Activated T-cell treated with anti-CD3 and anti-CD28 coated beads for 24 hours (primary cell): ENCODE measurements around the gene CD81.
"Not testable (repeated sequence)": the region's sequence is repeated elsewhere in the genome, so short reads cannot be mapped to it uniquely, and the experiment has no call there.

Experiments used
- DNase-seq: peaks from one replicate; pipeline ENCODE4 v3.0.0-alpha.2; 2020; ENCODE audit warnings: low read depth

CD81 gene, protein sequence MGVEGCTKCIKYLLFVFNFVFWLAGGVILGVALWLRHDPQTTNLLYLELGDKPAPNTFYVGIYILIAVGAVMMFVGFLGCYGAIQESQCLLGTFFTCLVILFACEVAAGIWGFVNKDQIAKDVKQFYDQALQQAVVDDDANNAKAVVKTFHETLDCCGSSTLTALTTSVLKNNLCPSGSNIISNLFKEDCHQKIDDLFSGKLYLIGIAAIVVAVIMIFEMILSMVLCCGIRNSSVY

DNA sequence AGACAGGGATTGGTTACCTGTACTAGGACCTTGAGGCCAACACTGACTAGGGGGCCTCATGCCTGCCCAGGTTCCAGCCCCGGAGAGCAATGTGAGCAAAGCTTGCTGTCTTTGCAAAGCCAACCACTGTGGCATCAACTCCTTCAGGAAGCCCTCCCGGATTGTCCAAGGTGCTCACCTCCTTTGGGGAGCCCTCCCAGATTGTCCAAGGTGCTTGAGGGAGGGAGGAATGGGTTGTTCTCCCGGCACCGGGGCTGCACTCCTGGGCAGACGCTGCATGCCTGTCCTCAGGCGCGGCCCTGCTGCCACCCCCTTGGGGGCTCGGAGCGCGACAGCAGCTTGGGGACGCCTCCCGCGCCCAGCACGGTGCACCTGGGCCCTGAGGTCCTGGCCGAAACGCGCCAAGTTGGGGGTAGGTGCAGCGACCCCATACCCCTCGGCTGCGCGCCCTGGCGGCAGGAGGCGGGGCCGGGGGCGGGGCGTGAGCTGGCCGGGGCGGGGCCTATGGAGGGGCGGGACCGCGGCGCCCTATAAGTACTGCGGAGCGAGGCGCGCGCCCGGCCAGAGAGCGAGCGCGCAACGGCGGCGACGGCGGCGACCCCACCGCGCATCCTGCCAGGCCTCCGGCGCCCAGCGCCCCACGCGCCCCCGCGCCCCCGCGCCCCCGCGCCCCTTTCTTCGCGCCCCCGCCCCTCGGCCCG, at the start of gene CD81:
CD81 (plus strand) TSS at position 560 of the 701 bp plus-strand sequence. CDS start 240 bp downstream, outside the sequence.
- DNase-seq: peak; percentile 53

DNA sequence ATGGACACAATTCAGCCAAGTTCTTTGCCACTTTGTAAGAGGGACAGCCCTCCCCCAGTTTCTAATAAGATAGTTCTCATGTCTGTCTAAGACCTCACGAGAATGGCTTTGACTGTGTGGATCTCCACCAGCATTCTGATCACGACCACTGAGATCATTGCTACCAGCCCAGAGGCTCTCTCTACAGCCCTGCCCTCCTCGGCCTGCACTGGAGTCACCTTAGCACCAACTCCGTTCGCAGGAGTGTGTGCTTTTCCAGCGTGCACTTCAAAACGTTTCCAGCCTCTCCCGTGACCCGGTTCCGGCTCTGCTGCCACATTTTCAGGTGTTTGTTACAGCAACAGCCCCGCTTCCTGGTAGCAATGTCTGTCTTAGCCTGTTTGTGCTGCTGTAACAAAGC, 49.1 kb upstream of the CD81 start:
- no peak for DNase-seq

DNA sequence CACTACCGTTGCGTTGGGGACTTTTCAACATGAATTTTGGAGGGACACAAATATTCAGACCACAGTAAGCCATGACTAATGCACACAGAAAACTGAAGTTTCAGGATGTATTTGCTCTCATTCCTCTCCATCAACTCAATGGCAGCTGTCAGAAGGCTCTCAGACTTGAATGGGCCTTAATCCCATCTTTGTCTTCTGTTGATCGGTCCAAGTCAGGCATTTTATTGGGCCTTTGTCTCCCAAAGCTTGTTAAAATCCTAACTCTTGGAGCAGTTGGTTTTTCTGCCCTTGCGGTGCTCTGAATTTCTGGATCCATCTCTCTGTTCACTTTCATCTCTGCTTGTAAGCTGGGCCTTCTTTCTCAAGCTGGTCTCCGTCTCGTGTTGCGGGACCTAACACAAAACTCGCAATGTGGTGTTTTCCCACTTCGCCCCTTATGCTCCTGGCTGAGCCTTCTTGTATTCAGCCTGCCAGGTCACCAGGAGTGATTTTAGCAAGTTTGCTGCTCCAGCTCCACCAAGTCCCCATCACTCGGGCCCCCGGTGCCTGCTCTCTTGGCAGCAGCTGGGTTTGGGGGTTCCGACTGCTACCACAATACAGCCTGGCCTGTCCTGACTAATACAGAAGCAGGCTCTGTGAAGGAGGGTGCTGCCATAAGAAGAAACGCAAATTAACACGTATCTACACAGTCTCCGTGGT, 48.3 kb upstream of the CD81 start:
- DNase-seq: no peak

DNA sequence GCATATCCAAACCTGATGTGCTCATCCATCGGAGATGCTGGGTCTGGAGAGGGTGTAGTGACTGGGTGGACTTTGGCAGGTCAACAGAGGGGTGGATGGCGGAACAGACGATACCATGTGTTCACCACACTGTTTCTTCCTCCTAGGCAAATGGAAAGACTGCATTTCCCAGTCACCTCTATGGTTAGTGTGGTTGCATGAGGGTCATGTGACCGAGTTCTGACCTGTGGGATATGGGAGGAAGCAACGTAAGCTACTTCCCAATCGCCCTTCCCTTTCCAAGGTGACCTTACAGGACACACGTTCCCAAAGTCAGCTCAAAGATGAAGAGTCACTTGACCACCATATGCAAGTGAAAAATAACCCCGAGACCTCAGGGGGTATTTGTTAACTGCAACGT, 47.6 kb upstream of the CD81 start:
- DNase-seq: no peak

DNA sequence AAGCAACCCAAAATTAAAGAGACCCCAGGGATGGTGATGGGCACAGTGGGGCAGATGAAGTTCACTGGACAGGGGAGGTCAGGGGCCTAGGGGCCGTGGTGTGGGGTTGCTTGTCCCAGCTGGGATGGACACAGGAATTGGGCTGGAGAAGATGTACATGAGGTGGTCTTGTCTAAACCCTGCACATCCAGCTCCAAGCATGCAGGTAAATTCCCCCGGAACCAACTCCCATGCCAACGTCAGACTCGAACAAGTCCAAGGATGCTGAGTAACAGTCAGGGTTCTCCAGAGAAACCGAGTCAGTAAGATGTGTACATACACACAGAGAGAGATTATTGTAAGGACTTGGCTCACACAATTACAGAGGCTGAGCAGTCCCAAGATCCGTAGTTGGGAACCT, 46.4 kb upstream of the CD81 start:
- no peak for DNase-seq

DNA sequence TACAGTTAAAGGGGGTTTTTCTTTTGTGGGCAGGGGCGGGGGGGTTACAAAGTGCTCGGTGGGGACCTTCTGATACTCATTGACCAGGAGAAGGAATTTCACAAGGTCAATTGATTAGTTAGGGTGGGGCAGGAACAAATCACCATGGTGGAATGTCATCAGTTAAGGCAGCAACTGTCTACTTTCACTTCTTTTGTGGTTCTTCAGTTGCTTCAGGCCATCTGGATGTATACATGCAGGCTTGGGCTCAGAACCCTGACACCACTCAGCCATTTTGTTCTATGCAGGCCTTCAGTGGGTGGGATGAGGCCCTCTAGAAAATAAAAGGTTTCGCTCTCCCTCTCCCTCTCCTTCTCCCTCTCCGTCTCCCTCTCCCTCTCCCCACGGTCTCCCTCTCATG, 45.7 kb upstream of the CD81 start:
- DNase-seq: no peak

DNA sequence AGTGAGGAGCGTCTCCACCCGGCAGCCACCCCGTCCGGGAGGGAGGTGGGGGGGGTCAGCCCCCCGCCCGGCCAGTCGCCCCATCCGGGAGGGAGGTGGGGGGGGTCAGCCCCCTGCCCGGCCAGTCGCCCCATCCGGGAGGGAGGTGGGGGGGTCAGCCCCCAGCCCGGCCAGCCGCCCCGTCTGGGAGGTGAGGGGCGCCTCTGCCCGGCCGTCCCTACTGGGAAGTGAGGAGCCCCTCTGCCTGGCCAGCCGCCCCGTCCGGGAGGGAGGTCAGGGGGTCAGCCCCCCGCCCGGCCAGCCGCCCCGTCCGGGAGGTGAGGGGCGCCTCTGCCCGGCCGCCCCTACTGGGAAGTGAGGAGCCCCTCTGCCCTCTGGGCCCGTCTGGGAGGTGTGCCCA, 44.5 kb upstream of the CD81 start:
- not testable (repeated sequence) for DNase-seq

DNA sequence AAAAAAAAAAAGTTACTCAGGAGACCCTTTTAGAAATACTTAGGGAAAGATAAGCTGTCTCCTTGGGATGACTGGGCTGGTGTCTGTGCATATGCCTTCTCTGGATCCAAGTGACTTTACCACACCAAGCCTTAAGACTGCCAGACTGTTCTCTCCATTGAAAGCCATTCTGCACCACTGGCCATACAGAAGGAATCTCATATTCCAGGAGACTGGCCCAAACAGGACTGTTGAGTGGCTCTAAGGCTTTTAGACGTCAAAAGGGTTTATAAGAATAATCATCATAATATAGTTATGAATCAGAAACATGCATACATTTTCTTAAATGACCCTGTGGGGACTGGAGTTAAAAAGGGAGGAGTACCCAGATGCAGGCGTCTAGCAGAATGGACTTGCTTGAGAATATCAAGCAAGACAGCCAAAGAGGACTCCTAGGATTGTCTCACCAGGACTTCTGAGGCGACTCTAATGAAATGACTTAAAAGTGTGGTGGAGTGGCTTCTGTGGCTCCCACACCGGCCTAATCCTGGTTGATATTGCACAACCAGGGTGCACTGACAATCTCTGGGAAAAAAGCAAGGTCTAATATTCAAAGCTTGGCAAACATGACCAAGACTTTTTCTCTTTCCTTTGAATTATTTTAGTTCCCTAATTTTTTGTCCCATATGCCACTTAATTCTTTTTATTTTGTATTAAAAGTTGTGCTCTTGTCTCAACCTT, 43.5 kb upstream of the CD81 start:
- not testable (repeated sequence) for DNase-seq

DNA sequence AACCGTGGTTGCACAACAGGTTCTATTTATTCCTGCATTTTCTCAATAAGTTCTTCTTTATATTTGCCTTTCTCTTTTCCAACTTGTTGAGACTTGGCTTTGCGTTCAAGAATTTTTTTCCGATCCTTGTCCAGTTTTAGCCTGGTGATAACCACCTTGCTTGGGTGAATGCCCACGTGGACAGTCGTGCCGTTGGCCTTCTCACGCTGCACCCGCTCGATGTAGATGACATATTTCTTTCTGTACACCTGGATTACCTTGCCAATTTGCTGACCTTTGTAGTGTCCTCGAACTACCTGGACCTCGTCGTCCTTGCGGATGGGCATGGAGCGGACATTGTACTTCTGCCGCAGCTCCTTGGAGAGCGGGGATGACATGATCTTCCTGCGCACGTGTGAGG, 41.8 kb upstream of the CD81 start:
- not testable (repeated sequence) for DNase-seq

DNA sequence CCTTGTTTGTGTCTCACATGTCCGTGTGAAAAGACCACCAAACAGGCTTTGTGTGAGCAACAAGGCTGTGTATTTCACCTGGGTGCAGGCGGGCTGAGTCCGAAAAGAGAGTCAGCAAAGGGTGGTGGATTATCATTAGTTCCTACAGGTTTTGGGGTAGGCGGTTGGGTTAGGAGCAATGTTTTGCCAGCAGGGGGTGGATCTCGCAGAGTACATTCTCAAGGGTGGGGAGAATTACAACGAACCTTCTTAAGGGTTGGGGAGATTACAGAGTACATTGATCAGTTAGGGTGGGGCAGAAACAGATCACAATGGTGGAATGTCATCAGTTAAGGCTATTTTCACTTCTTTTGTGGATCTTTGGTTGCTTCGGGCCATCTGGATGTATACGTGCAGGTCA, 38.4 kb upstream of the CD81 start:
- not testable (repeated sequence) for DNase-seq

DNA sequence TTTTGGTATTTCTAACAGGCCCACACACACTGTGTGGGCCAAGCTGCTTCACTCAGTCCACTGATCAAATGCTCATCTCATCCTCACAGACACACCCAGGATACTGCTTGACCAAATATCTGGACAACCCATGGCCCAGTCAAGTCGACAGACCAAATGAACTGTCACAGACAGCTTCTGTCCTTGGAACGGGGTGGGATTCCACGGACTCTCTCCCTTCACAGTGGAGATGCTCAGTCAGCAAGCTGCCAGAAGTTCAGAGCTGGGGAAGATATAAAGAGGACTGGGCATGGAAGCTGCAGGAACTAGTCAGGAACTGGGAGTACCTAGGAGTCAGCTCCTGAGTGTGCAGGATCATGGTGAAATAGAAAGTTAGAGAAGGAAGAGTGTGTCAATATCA, 34.6 kb upstream of the CD81 start:
- DNase-seq: no peak

DNA sequence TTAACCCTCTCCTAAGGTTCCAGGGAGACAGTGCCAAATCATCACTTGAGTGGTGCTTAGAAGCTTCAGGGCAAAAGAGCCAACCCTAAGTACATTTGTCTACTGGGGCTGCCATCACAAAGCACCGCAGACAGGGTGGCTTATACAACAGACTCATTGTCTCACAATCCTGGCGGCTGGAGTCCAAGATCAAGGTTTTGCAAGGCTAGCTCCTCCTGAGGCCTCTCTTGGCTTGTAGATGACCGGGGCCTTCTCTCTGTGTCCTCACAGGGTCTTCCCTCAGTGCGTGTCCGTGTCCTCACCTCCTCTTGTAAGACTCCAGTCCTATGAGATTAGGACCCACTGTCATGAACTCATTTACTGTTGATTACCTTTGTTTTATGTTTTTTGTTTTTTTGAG, 34.1 kb upstream of the CD81 start:
- DNase-seq: no peak

DNA sequence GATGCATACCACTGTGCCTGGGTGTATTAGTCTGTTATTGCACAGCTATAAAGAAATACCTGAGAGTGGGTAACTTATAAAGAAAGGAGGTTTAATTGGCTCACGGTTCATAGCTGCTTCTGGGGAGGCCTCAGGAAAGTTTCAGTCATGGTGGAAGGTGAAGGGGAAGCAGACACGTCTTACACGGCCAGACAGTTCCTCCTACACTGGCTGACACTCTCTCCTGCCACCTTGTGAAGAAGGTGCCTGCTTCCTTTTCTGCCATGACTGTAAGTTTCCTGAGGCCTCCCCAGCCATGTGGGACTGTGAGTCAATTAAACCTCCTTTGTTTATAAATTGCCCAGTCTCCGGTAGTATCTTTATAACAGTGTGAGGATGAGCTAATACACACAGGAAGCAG, 33.6 kb upstream of the CD81 start:
- DNase-seq: no peak

DNA sequence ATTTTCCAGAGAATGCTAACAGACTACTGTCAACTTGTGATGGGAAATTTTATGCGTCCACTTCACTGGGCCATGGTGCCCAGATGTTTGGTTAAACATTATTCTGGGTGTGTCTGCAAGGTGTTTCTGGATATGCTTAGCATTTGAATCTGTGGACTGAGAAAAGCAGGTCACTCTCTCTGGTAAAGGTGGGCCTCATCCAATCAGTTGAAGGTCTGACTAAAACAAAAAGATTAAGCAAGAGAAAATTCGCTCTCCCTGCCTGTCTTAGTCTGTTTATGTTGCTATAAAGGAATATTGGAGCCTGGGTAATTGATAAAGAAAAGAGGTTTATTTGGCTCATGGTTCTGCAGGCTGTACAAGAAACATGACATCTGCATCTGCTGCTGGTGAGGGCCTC, 32.1 kb upstream of the CD81 start:
- no peak for DNase-seq

DNA sequence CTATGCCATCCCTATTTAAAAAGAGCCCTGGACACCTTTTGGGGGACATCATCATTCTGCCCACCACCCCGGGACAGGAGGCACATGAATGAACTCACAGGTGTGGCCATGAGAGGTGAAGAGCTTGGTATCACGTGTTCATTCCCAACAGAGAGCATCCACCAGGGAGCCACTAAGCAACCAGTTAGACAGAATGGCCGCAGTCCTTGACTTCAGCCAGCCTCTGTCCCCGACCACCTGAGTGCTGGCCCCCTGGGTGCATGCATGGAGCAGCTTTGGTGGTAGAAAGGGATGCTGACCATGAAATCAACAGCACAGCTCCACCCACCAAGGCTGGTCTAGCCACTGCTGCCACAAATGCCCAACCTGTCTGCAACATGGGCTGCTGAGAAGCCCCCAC, 31.1 kb upstream of the CD81 start:
- no peak for DNase-seq

DNA sequence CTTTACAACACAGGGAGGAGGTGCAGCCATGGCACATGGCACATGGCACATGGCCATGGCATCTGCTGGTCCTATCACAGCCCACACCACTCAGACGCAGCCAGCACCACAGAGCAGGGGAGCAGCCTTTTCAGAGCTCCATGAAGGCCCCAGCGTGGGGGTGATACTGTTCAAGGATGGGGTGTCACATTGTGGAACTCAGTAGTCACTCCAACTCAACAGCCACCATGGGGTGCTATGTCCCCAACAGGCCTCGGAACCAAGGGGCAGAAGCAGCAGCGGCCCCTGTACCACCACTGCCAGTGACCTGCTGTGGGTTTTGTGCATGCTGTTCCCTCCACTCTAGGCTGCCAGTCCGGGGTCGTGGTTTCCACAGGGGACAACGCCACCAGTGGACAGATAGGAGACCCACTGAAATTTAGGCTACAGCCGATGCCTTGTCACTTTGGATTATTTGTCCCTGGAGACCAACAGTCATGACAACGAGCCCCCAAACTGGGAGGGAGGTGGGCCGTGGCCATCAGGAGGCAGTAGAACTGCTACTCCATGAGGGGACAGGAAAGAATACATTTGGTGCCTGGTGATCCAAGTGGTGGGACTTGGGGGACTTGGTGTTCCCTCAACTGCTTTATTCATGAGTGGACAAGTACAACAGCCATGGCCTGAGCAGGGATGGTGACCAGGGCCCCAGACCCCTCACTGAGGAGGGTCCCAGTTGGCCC, 30.4 kb upstream of the CD81 start:
- DNase-seq: no peak

DNA sequence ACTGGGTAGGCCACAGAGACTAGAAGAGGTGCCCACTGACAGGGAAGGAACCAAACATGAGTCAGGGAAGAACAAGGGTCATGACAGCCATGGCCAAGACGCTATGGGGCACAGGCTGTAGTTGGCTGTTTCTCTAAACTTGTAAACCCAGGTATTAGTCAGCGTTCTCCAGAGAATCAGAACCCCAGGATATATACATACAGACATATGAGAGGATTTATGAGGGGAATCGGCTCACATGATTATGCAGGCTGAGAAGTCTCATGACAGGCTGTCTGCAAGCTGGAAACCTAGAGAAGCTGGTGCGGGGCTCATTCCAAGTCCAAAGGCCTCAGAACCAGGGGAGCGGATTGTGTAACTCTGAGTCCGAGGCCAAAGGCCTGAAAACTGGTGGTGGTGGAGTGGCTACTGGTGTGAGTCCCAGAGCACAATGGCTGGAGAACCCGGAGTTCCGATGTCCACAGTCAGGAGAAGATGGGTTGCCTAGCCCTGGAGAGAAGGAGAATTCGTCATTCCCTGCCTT, 29.7 kb upstream of the CD81 start:
- no peak for DNase-seq

DNA sequence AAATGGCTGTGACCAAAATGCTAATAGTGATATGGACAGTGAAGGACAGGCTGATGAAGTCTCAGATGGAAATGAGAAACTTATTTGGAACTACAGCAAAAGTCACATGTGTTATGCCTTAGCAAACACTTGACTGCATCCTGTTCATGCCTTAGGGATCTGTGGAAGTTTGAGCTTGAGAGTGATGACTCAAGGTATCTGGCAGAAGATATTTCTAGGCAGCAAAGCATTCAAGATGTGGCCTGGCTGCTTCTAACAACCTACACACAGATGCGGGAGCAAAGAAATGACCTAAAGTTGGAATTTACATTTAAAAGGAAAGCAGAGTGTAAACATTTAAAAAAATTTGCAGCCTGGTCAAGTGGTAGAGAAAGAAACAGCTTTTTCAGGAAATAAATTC, 28.1 kb upstream of the CD81 start:
- no peak for DNase-seq

DNA sequence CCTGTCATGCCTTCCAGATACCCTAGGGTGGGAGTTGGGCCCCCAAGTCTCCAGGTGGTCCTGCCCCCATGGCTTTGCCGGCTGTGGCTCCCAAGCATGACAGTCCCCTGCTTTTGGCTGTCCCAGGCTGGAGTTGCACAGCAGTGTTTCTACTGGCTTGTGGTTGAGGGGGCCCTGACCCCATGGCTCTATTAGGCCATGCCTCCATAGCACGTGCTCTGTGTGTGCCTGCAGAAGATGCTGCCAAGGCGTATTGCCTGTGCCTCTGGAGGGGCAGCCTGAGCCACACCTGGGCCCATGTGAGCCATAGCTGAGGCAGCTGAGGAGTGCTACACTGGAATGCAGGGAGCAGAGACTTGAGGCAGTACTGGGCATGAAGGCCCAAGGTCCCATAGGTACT, 25.4 kb upstream of the CD81 start:
- no peak for DNase-seq

DNA sequence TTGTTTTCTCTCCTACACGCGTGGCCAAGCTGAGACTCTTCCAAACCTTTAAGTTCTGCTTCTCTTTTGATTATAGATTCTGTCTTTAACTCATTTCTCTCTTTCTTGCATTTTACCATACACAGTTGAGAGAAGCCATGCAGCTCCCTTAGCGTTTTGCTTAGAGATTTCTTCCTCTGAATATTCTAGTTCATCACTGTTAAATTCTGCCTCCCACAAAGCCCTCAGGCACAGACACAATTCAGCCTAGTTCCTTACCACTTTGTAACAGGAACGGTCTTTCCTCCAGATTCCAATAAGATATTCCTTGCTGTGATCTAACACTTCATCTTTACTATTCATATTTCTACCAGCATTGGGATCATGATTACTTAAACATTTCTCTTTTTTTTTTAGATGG, 24.7 kb upstream of the CD81 start:
- DNase-seq: no peak

DNA sequence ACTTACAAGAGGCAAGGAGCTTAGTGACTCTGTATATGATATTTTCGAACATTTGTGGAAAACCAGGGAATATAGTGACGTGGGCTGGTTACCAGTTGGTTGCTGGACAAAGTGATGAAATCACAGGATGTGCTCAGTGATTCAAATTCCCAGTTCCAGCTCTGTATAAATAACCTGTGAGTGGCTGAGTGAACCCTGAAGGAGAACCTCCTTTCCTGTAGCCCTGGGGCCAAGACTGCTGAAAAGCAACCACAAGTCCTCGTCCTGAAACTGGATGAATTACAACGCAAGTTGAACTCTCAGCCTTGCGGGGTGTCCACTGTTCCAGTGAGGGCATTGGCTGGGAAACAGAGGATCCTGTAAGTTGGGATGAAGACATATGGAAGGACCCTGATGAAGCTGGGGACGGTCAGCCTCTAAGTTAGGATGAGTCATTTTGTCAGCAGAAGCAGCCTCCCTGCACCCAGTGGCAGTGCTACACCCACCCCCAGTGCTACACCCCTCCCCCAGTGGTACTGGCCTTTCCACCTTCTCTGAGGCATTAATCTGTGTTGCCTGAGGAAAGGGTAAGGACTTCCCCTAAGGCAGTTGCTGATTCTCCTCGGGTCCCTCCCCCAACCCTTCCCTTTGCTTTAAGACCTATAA, 22.0 kb upstream of the CD81 start:
- DNase-seq: no peak
